Measurements from ENCODE around the gene ATG9B.

ATG9B gene

DNA sequence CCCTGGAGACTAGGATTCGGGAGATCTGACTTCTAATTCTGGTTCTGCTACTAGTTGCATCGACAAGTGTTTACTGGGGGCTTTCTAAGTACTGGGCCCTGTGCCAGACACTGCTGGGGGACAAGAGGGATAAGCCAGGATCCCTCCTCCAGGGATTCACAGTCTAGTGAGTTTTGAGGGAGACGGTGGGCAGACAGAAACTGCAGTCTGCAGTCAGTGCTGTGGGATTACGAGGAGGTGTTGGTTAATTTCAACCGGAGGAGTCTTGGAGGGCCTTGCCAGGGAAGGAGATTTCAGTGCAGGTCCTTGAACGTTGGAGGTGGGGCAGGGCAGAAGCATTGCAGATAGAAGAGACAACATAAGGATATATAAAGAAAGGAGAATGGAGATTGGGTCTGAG is 42.6 kb downstream of the ATG9B start:
- no peak for DNase-seq (ENCODE audit: low read depth)

GRCh38 chr7:150980663-150981062 is 43.6 kb downstream of the ATG9B start:
- DNase-seq (ENCODE audit: low read depth) = no peak

DNA sequence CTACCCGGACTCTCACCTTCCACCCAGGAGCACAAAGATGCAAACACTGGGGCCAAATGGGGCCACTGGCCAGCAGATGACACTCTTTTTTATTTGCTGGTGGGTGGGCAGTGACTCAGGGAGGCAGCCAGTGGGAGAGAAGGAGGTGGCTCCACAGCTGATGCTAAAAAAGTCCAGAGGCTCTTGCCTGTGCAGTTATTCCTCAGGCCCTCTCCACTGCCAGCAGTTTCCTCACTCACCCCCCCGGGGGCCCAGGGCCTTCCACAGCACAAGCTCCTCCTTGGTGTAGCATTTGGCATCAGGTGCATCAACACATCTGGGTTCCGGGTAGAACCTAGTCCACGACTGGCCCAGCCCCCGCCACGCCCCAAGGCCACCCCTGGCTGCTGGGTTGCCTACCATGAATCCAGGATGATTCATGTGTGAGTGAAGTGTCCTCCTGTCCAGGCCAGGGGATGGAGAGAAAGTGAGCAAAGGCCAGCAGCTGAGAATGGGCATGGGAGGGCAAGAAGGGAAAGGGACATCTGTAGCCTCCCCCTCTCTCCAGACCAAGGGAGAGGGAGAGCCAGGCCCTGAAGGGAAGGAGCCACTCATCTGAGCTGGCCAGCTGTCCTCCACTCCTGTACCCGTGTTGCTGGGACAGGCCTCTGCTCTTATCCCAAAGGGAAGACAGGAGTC is 44.4 kb downstream of the ATG9B start:
- DNase-seq (ENCODE audit: low read depth) = no peak

- DNase-seq (ENCODE audit: low read depth) = no peak
Measured at GRCh38 chr7:150978126-150978789, 46.0 kb downstream of the ATG9B start, which contains the start of gene KCNH2. Gene KCNH2, minus strand, starts transcription at chr7:150978321. Its CDS starts 408 bp downstream, at chr7:150977913.

GRCh38 chr7:150977382-150978125 is 46.7 kb downstream of the ATG9B start:
- no peak for DNase-seq (ENCODE audit: low read depth)

GRCh38 chr7:150976529-150977381 is 47.5 kb downstream of the ATG9B start:
- no peak for DNase-seq (ENCODE audit: low read depth)

- DNase-seq (ENCODE audit: low read depth) = no peak
Measured at GRCh38 chr7:150975536-150976319, 48.6 kb downstream of the ATG9B start.

- DNase-seq (ENCODE audit: low read depth) = no peak
Measured at GRCh38 chr7:150974468-150975391, 49.6 kb downstream of the ATG9B start.

DNA sequence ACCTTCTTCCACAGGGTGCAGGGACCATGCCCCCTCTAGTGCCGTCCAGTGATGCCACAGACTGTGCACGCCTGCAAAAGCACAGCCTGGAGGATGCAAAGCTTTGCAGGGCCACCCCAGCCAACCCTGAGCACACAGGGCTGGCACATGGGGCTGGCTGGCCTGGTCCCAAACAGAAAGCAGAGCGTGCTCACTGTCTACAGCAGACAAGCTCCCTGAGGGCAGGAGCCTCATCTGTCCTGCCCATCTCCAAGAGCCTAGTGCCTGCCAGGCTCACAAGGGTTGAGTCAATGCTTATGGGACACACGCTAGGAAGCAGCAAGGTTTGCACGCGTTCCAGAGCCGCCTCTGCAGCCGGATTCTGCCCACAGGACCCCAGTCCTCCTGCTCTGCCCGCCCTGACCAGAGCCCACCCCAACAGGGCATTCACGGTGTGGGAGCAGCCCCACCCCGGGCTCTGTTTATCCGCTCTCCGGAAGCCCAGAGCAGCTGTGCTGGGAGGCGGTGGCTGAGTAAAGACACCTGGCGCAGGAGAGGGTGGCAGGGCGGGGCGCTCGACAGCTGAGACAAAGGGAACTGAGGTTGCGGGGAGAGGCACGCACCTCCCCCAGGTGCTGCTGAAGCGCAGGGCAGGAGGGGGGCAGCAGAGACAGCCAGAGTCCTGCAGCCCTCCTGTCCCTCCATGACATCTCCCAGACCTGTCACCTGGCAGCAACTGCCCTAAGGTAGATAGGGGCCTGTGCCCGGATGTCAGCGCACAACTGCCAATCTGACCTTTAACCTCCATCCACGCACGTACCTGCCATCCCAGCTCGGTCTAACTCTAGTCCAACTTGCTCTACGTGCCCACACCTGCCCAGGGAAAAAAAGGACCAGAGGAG is 50.5 kb downstream of the ATG9B start:
- no peak for DNase-seq (ENCODE audit: low read depth)

DNA sequence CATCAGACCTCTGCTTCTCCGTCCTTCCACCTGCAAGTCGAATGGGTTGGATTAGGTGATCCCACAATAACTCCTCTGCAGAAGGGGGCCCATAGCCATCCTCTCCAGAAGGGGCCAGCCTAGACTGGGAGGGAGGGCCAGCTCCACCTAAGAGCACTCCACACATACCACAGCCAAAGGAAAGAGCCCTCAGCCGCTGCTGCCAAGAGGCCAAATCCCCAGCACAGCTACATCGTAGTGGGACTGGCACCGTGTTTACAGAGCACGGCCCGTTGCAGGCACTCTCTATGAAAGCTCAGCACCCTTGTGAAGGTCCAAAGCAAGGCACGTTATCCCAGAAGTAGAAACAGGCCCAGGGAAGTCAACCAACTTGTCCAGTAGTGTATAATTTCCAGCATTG is 51.6 kb downstream of the ATG9B start:
- no peak for DNase-seq (ENCODE audit: low read depth)

- DNase-seq (ENCODE audit: low read depth) = no peak
Measured at GRCh38 chr7:150972023-150972468, 52.2 kb downstream of the ATG9B start.

DNA sequence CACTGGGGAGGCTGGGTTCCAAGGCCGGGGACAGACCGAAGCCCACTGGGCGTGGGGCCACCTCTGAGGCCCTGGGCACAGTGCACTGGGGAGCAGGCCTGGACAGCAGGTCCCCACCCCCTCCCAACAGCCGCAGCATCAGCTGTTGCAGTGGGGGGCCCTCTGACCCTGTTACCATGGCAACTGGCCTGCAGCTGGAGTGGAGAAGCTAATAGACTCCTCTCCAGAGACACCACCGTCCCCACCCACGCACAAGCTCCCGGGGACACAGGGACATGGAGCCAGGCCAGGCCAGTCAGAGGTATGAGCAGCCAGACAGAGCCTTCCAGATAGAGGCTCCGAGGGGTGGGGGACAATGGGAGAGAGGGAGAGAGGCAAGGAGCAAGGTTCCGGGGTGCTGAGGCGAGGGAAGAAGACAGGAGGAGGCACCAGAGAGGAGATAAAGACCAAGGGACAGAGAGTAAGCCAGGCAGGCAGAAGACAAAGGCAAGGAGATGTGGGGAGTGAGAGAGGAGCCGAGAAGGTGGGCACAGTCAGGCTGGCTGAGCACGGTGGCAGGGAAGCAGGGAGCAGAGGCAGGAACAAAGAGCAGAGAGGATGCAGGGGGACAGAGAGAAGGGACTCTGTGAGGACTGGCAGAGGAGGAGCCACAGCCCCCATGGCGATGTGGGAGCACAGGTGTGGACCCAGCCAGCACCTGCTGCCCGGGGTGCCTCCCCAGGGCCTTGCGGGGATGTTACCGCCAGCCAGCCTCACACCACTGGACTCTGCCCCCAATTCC is 52.9 kb downstream of the ATG9B start:
- DNase-seq (ENCODE audit: low read depth) = no peak

- no peak for DNase-seq (ENCODE audit: low read depth)
Measured at GRCh38 chr7:150970424-150970823, 53.9 kb downstream of the ATG9B start.

DNA sequence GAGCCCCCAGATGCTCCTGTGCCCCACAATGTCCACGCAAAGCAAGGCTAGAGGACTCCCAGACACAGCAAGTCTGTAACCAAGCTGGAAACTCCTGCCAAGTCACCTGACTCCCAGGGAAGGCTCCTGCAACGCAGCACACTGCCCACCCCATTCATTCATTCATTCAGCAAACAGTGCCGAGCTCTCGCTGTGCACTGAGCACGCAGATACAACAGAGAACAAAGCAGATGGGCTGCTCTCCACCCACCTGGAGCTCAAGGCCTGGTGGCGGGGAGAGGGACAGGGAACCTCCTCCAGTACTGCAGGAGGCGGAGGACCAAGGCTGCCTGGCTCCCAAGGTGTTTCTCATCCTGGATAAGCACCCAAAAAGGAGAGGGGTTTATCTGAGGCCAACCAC is 54.8 kb downstream of the ATG9B start:
- no peak for DNase-seq (ENCODE audit: low read depth)

DNA sequence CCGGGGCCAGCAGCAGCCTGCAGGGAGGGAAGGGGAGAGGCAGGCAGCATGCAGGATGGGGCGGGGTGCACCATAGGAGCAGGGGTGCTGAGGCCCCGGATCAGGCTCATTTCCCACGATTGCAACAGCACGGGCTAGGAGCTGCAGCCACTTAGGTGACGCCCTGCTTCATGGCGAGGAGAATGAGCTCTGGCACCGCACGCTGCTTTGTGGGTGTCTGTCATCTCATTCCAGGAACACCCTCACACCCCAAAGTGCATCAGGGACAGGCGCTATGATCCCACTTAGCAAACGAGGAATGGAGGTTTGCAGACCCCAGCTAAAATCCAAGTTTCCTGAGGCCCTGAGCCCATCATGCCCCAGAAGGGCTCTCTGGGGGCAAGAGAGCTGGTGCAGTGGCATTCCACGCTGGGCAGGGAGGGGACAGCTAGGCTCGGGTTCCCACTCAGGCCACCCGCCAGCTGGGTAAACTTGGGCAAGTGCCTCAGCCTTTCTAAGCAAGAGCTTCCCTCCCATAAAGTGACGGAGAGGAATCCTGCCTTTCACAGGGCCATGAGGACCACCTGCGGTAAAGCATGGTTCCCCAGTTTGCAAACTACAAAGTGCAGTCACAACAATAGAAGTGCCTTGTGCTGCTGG is 55.4 kb downstream of the ATG9B start:
- no peak for DNase-seq (ENCODE audit: low read depth)

GRCh38 chr7:150968056-150968733 is 56.1 kb downstream of the ATG9B start:
- DNase-seq (ENCODE audit: low read depth) = no peak

- no peak for DNase-seq (ENCODE audit: low read depth)
Measured at GRCh38 chr7:150967349-150967748, 56.9 kb downstream of the ATG9B start.

Measured in fibroblast of gingiva (primary cell).